Trophoblast cell (in vitro differentiated cells and primary cell): Measurements from ENCODE around the gene TNRC6B.

ENCODE experiments used
- DNase-seq, 2 donors: peaks; one replicate each; pipeline ENCODE4 v3.0.0-alpha.2; 2016
- H2AFZ ChIP-seq: 2 replicates; pipeline ENCODE4 v1.6.1; 2013; ENCODE audit warnings: low read length, moderate library complexity, mild to moderate bottlenecking; ENCODE audit not compliant: insufficient read depth, poor library complexity
- H2AK5ac ChIP-seq: 2 replicates; pipeline ENCODE4 v1.6.1; 2013; ENCODE audit warnings: mild to moderate bottlenecking, low read length
- H2BK120ac ChIP-seq: 2 replicates; pipeline ENCODE4 v1.6.1; 2013; ENCODE audit warnings: low read length, mild to moderate bottlenecking, moderate library complexity; ENCODE audit not compliant: insufficient read depth, poor library complexity
- H2BK12ac ChIP-seq: 2 replicates; pipeline ENCODE4 v1.6.1; 2013; ENCODE audit warnings: mild to moderate bottlenecking, low read length, moderate library complexity
- H2BK5ac ChIP-seq: 2 replicates; pipeline ENCODE4 v1.6.1; 2013; ENCODE audit warnings: low read length, low read depth, moderate library complexity, mild to moderate bottlenecking; ENCODE audit not compliant: poor library complexity
- H3K14ac ChIP-seq: 2 replicates; pipeline ENCODE4 v1.6.1; 2013; ENCODE audit warnings: mild to moderate bottlenecking, low read length
- H3K18ac ChIP-seq: 2 replicates; pipeline ENCODE4 v1.6.1; 2013; ENCODE audit warnings: mild to moderate bottlenecking, low read length
- H3K23ac ChIP-seq: 2 replicates; pipeline ENCODE4 v1.6.1; 2013; ENCODE audit warnings: low read length
- H3K27ac ChIP-seq: 2 replicates; pipeline ENCODE4 v1.5.1; 2013; ENCODE audit warnings: low read depth, mild to moderate bottlenecking, inconsistent platforms, low read length, moderate library complexity
- H3K27me3 ChIP-seq: 2 replicates; pipeline ENCODE4 v1.6.1; 2013; ENCODE audit warnings: inconsistent platforms, mild to moderate bottlenecking, low read length, moderate library complexity; ENCODE audit not compliant: insufficient read depth
- H3K36me3 ChIP-seq, 2 experiments: 1 replicate in 1 of 2; 2 replicates in 1 of 2; pipeline ENCODE4 v1.6.1; 2013; ENCODE audit warnings: low read length in 2 of 2, mild to moderate bottlenecking in 2 of 2, moderate library complexity in 1 of 2; ENCODE audit not compliant: insufficient read depth in 2 of 2, control insufficient read depth in 1 of 2
- H3K4ac ChIP-seq: 2 replicates; pipeline ENCODE4 v1.6.1; 2013; ENCODE audit warnings: low read depth, mild to moderate bottlenecking, low read length, moderate library complexity
- H3K4me1 ChIP-seq, 2 experiments: 1 replicate in 1 of 2; 2 replicates in 1 of 2; pipeline ENCODE4 v1.6.1; 2013; ENCODE audit warnings: low read length in 2 of 2, mild to moderate bottlenecking in 2 of 2, moderate library complexity in 1 of 2; ENCODE audit not compliant: insufficient read depth in 2 of 2, control insufficient read depth in 1 of 2
- H3K4me2 ChIP-seq: 2 replicates; pipeline ENCODE4 v1.6.1; 2013; ENCODE audit warnings: inconsistent platforms, mild to moderate bottlenecking, low read length, moderate library complexity
- H3K4me3 ChIP-seq: 2 replicates; pipeline ENCODE4 v1.5.1; 2013; ENCODE audit warnings: mild to moderate bottlenecking, low read depth, low read length, inconsistent platforms
- H3K79me1 ChIP-seq: one replicate; pipeline ENCODE4 v1.6.1; 2013; ENCODE audit warnings: low read length
- H3K79me2 ChIP-seq: 2 replicates; pipeline ENCODE4 v1.6.1; 2013; ENCODE audit warnings: low read length, mild to moderate bottlenecking; ENCODE audit not compliant: control insufficient read depth, insufficient read depth, poor library complexity
- H3K9ac ChIP-seq: 2 replicates; pipeline ENCODE4 v1.6.1; 2013; ENCODE audit warnings: mild to moderate bottlenecking, low read length
- H3K9me3 ChIP-seq: 2 replicates; pipeline ENCODE4 v1.6.1; 2013; ENCODE audit warnings: low read depth, mild to moderate bottlenecking, control low read depth, inconsistent platforms, low read length; ENCODE audit not compliant: insufficient read depth
- H4K12ac ChIP-seq: 2 replicates; pipeline ENCODE4 v1.6.1; 2013; ENCODE audit warnings: low read depth, mild to moderate bottlenecking, low read length, moderate library complexity
- H4K8ac ChIP-seq: 2 replicates; pipeline ENCODE4 v1.6.1; 2013; ENCODE audit warnings: low read depth, mild to moderate bottlenecking, low read length, moderate library complexity
- H4K91ac ChIP-seq: one replicate; pipeline ENCODE4 v1.6.1; 2013; ENCODE audit warnings: low read depth, mild to moderate bottlenecking, low read length, moderate library complexity
- WGBS: extraction: QIAGEN DNeasy Blood & Tissue Kit; methylation state at CpG from one replicate; pipeline ENCODE4 v1.1.7; 2013; ENCODE audit warnings: missing lambda C conversion rate; ENCODE audit not compliant: insufficient read length, insufficient coverage; ENCODE audit errors: extremely low coverage; 5-methylcytosine and 5-hydroxymethylcytosine counted together

Gene TNRC6B

DNA sequence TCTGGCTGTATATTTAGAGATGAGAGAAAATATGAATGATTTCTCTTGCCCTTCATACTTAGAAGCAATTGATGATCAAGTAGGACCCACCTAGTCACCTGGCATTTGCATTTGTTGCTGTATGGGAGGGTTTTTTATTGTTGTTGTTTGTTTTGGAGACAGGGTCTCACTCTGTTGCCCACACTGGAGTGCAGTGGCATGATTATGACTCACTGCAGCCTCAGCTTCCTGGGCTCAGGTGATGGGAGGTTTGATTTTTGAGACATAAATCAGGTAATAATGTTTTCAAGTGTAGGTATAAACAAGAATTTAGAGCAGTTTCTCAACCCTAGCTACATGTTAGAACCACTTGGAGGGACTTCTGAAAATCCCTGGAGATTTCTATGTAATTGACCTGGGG is 63.0 kb downstream of the TNRC6B start:
- H3K14ac ChIP-seq = no peak overlapping the region
- no peak for DNase-seq
- H3K79me2 ChIP-seq = no peaks in the 10 kb centered on the region
- no peak overlapping the region for H3K4ac ChIP-seq
- H4K12ac ChIP-seq = no peak overlapping the region
- no peaks in the 10 kb centered on the region for H3K79me1 ChIP-seq
- H3K27me3 ChIP-seq = no peaks in the 10 kb centered on the region
- no peak overlapping the region for H2AK5ac ChIP-seq
- H3K36me3 ChIP-seq = peaks cover 0 to 4% of the 10 kb centered on the region in 2 experiments
- no peak overlapping the region for H2BK120ac ChIP-seq
- H3K4me3 ChIP-seq = no peak overlapping the region
- no peak overlapping the region for H3K27ac ChIP-seq
- H4K91ac ChIP-seq = no peak overlapping the region
- no peak overlapping the region for H2BK5ac ChIP-seq
- H3K9me3 ChIP-seq = no peaks in the 10 kb centered on the region
- H3K23ac ChIP-seq = no peak overlapping the region
- peaks cover 0 to 3% of the 10 kb centered on the region in 2 experiments for H3K4me1 ChIP-seq
- H4K8ac ChIP-seq = no peak overlapping the region
- no peak overlapping the region for H3K4me2 ChIP-seq
- H2BK12ac ChIP-seq = no peak overlapping the region
- no peak overlapping the region for H3K18ac ChIP-seq
- H3K9ac ChIP-seq = no peak overlapping the region
- no peak overlapping the region for H2AFZ ChIP-seq

DNA sequence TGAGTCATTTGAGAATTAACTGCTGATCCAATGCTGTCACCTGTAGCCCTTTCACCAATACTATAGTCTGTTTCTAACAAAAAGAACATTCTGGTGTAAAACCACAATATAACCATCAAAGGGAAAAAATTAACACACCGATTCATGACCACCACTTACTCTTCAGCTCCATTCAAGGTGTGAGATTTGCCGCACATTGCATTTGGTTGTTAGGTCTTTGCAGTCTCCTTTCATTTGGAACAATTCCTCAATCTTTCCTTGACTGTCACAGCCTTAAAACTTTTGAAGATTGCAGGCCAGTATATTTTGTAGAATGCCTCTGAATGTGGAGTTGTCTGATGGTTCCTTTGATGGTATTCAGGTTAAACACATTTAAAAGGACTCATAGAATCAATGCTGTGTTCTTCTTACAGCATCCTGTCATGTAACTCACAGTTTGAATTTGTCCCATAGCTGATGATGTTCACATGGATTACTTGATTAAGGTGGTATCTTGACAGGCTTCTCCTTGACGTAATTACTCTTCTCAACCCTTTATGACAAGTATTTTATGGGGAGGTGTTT is 63.6 kb downstream of the TNRC6B start:
- no peak overlapping the region for H3K4me3 ChIP-seq
- H4K91ac ChIP-seq = no peak overlapping the region
- no peak overlapping the region for H2BK12ac ChIP-seq
- H4K8ac ChIP-seq = no peak overlapping the region
- H2AFZ ChIP-seq = no peak overlapping the region
- H3K9ac ChIP-seq = no peak overlapping the region
- no peak overlapping the region for H3K18ac ChIP-seq
- peaks cover 0 to 3% of the 10 kb centered on the region in 2 experiments for H3K4me1 ChIP-seq
- no peak overlapping the region for H3K14ac ChIP-seq
- no peak overlapping the region for H3K4ac ChIP-seq
- WGBS = no CpG with 5 or more reads among the region's 3 CpGs
- H3K9me3 ChIP-seq = no peaks in the 10 kb centered on the region
- H2BK120ac ChIP-seq = no peak overlapping the region
- H3K79me2 ChIP-seq = no peaks in the 10 kb centered on the region
- H3K27ac ChIP-seq = no peak overlapping the region
- no peak overlapping the region for H3K23ac ChIP-seq
- H3K27me3 ChIP-seq = no peaks in the 10 kb centered on the region
- H4K12ac ChIP-seq = no peak overlapping the region
- no peak overlapping the region for H3K4me2 ChIP-seq
- peaks cover 0 to 4% of the 10 kb centered on the region in 2 experiments for H3K36me3 ChIP-seq
- H3K79me1 ChIP-seq = no peaks in the 10 kb centered on the region
- DNase-seq = no peak
- H2AK5ac ChIP-seq = no peak overlapping the region
- H2BK5ac ChIP-seq = no peak overlapping the region

DNA sequence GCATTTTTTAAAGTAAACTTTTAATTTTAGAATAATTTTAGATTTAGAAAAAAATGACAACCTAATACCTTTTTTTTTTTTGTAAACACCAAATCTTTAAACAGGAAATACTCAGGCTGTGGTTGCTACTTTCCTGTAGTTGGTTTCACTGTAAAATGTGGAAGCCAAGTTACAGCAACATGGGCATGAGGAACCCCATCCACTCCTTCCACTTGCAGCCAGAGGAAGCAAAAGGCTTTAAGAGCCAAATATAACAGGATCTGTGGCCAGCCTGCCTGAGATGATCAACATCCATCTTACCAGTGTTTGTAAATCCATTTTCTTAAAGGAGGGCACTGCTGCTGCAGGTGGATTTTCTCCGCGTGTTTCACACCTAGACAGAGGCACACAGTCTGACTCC is 66.2 kb downstream of the TNRC6B start:
- H3K23ac ChIP-seq = no peak overlapping the region
- no peaks in the 10 kb centered on the region for H3K79me1 ChIP-seq
- no peak overlapping the region for H3K9ac ChIP-seq
- WGBS = no CpG with 5 or more reads among the region's 2 CpGs
- no peaks in the 10 kb centered on the region for H3K4me1 ChIP-seq
- H4K12ac ChIP-seq = no peak overlapping the region
- H3K27ac ChIP-seq = no peak overlapping the region
- peaks cover 2% of the 10 kb centered on the region for H3K9me3 ChIP-seq
- no peak for DNase-seq
- H3K79me2 ChIP-seq = no peaks in the 10 kb centered on the region
- H3K4ac ChIP-seq = no peak overlapping the region
- peaks cover 0 to 4% of the 10 kb centered on the region in 2 experiments for H3K36me3 ChIP-seq
- no peak overlapping the region for H3K14ac ChIP-seq
- H3K27me3 ChIP-seq = no peaks in the 10 kb centered on the region
- H3K4me2 ChIP-seq = no peak overlapping the region
- H2BK5ac ChIP-seq = no peak overlapping the region
- H2BK120ac ChIP-seq = no peak overlapping the region
- H4K91ac ChIP-seq = no peak overlapping the region
- no peak overlapping the region for H2AFZ ChIP-seq
- H4K8ac ChIP-seq = no peak overlapping the region
- H3K18ac ChIP-seq = no peak overlapping the region
- H3K4me3 ChIP-seq = no peak overlapping the region
- H2AK5ac ChIP-seq = no peak overlapping the region
- no peak overlapping the region for H2BK12ac ChIP-seq

DNA sequence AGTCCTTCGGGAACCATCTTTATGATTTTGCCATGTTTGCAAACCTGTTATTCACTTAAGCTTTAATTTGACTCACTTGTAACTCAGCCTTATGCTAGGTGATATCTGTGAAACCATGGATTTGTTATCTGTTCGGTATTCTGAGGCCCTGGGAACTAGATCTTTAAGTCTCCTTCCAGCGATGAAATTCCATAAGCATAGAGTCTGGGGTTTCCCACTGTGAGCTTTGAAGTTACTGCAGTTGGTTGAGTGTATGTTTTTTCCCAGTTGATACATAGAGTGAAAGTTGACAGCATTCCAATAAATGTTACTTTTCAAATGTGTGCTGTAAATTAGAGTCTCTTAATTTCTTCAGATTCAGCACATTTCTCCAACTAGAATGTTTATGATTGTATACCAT is 66.9 kb downstream of the TNRC6B start:
- Histone ChIP-seq H3K4me1 (no peaks in the 10 kb centered on the region), H3K36me3 (peaks cover 0 to 4% of the 10 kb centered on the region in 2 experiments), H4K12ac (no peak overlapping the region), H3K14ac (no peak overlapping the region), H3K79me2 (no peaks in the 10 kb centered on the region), H2AK5ac (no peak overlapping the region), H3K18ac (no peak overlapping the region), H3K79me1 (no peaks in the 10 kb centered on the region), H2AFZ (no peak overlapping the region), H2BK120ac (no peak overlapping the region), H3K9ac (no peak overlapping the region), H2BK5ac (no peak overlapping the region), H2BK12ac (no peak overlapping the region), H3K27me3 (no peaks in the 10 kb centered on the region), H4K91ac (no peak overlapping the region), H3K4me2 (no peak overlapping the region), H3K4ac (no peak overlapping the region), H3K27ac (no peak overlapping the region), H3K9me3 (peaks cover 2% of the 10 kb centered on the region), H4K8ac (no peak overlapping the region), H3K4me3 (no peak overlapping the region), H3K23ac (no peak overlapping the region)
- no CpG with 5 or more reads among the region's 3 CpGs for WGBS
- DNase-seq = no peak
